H1 (cell line): Measurements from ENCODE around the gene SEMA3C. TPM values are rescaled to one million over a fixed set of nuclear protein-coding genes. Genes with fewer than 3 reads are reported as not detected.
A peak's percentile ranks its signal among the peaks of the same experiment; 100 is the strongest.

Experiments
- CTCF ChIA-PET: fragments of 300-600 bp; sonication (Branson Sonifier 250); formaldehyde crosslinking; loops from one replicate; lab custom pipeline; 2021; ENCODE audit not compliant: partially characterized antibody; lab: Charles Lee
- POLR2A ChIA-PET: fragments of 300-600 bp; sonication (Branson Sonifier 250); formaldehyde crosslinking; loops from one replicate; lab custom pipeline; 2021; ENCODE audit warnings: inconsistent platforms; ENCODE audit not compliant: partially characterized antibody; lab: Charles Lee
- DNase-seq, 2 experiments: peaks; one replicate each; pipeline versions ENCODE4 v3.0.0 to v3.0.0-alpha.2; 2010 to 2022; ENCODE audit warnings: low spot score in 2 of 2, low read depth in 1 of 2, mixed read lengths in 1 of 2
- FAIRE-seq: peaks from 2 replicates; lab custom pipeline; 2011; peaks lifted over from hg19 to GRCh38; lab: Jason Lieb, UNC
- H2AFZ ChIP-seq: 2 replicates; pipeline ENCODE4 v1.8.1; 2012; ENCODE audit warnings: low read length, inconsistent platforms
- H2AK5ac ChIP-seq: 2 replicates; pipeline ENCODE4 v1.6.1; 2013; ENCODE audit warnings: low read depth, low read length
- H2BK120ac ChIP-seq: replicated peaks from 2 replicates; pipeline ENCODE3; 2013; ENCODE audit warnings: low read depth, low read length, inconsistent platforms
- H2BK12ac ChIP-seq: 2 replicates; pipeline ENCODE4 v1.6.1; 2013; ENCODE audit warnings: low read depth, low read length
- H2BK15ac ChIP-seq: 2 replicates; pipeline ENCODE4 v1.6.1; 2013; ENCODE audit warnings: low read length
- H2BK20ac ChIP-seq: 2 replicates; pipeline ENCODE4 v1.6.1; 2013; ENCODE audit warnings: low read length
- H2BK5ac ChIP-seq: 2 replicates; pipeline ENCODE4 v1.6.1; 2013; ENCODE audit warnings: low read depth, low read length
- H3K14ac ChIP-seq: 2 replicates; pipeline ENCODE4 v1.6.1; 2013; ENCODE audit warnings: inconsistent platforms; ENCODE audit not compliant: insufficient read length
- H3K18ac ChIP-seq: 2 replicates; pipeline ENCODE4 v1.6.1; 2013; ENCODE audit warnings: low read length; ENCODE audit errors: extremely low read depth
- H3K23ac ChIP-seq: 2 replicates; pipeline ENCODE4 v1.6.1; 2013; ENCODE audit warnings: inconsistent platforms; ENCODE audit not compliant: insufficient read length
- H3K23me2 ChIP-seq: 2 replicates; pipeline ENCODE4 v1.6.1; 2013; ENCODE audit warnings: low read depth, low read length
- H3K27ac ChIP-seq: 2 replicates; pipeline ENCODE4 v1.6.1; 2011; ENCODE audit warnings: low read depth, low read length, inconsistent platforms
- H3K27me3 ChIP-seq, 4 experiments: replicated peaks in 1 of 4; 1 replicate in 1 of 4; 2 replicates in 3 of 4; pipeline versions ENCODE4 v1.6.1 to v1.8.1; 2011 to 2013; ENCODE audit warnings: low read length in 3 of 4, mild to moderate bottlenecking in 3 of 4, inconsistent platforms in 2 of 4, mixed read lengths in 2 of 4, moderate library complexity in 1 of 4; ENCODE audit not compliant: control insufficient read depth in 3 of 4, insufficient read depth in 3 of 4; ENCODE audit errors: extremely low read depth in 1 of 4
- H3K36me3 ChIP-seq, 4 experiments: 2 replicates each; pipeline versions ENCODE4 v1.6.1 to v1.8.1; 2011 to 2013; ENCODE audit warnings: mild to moderate bottlenecking in 4 of 4, low read length in 3 of 4, moderate library complexity in 2 of 4, control low read depth in 1 of 4, inconsistent platforms in 1 of 4; ENCODE audit not compliant: insufficient read depth in 4 of 4, control insufficient read depth in 2 of 4
- H3K4ac ChIP-seq: replicated peaks from 2 replicates; pipeline ENCODE3; 2013; ENCODE audit warnings: low read length, low read depth, mixed read lengths, inconsistent platforms; ENCODE audit not compliant: insufficient read length
- H3K4me1 ChIP-seq, 4 experiments: replicated peaks in 1 of 4; 1 replicate in 1 of 4; 2 replicates in 3 of 4; pipeline versions ENCODE4 v1.6.1 to v1.8.1; 2011 to 2013; ENCODE audit warnings: low read length in 3 of 4, inconsistent platforms in 2 of 4, mixed read lengths in 1 of 4; ENCODE audit not compliant: insufficient read depth in 4 of 4, control insufficient read depth in 3 of 4
- H3K4me2 ChIP-seq, 2 experiments: 2 replicates each; pipeline versions ENCODE4 v1.6.1 to v1.8.1; 2011 to 2013; ENCODE audit warnings: low read depth in 2 of 2, low read length in 2 of 2, control low read depth in 1 of 2, inconsistent platforms in 1 of 2, mild to moderate bottlenecking in 1 of 2; ENCODE audit not compliant: insufficient read depth in 1 of 2
- H3K4me3 ChIP-seq, 4 experiments: fragments of 200-600, 300-600 bp in 1 of 4; sonication (generic), shearing (Covaris generic), sonication (Bioruptor Twin) in 1 of 4; 2 replicates each; pipeline versions ENCODE4 v1.5.1 to v1.8.1; 2011 to 2016; ENCODE audit warnings: low read length in 4 of 4, low read depth in 3 of 4, control low read depth in 2 of 4, inconsistent platforms in 2 of 4, mild to moderate bottlenecking in 2 of 4, mixed read lengths in 1 of 4, moderate library complexity in 1 of 4; ENCODE audit not compliant: insufficient read depth in 2 of 4; ENCODE audit errors: extremely low read depth in 1 of 4
- H3K56ac ChIP-seq: replicated peaks from 2 replicates; pipeline ENCODE3; 2013; ENCODE audit warnings: low read depth, mild to moderate bottlenecking, mixed read lengths, low read length, inconsistent platforms; ENCODE audit not compliant: insufficient read length
- H3K79me1 ChIP-seq: 2 replicates; pipeline ENCODE4 v1.6.1; 2013; ENCODE audit warnings: low read depth, low read length, control low read depth
- H3K79me2 ChIP-seq, 2 experiments: 2 replicates each; pipeline versions ENCODE4 v1.6.1 to v1.8.1; 2012 to 2013; ENCODE audit warnings: low read length in 2 of 2, mild to moderate bottlenecking in 2 of 2, inconsistent platforms in 1 of 2; ENCODE audit not compliant: insufficient read depth in 2 of 2, control insufficient read depth in 1 of 2
- H3K9ac ChIP-seq, 4 experiments: replicated peaks in 1 of 4; 1 replicate in 1 of 4; 2 replicates in 3 of 4; pipeline versions ENCODE4 v1.6.1 to v1.8.1; 2011 to 2013; ENCODE audit warnings: low read depth in 3 of 4, low read length in 3 of 4, control low read depth in 2 of 4, mild to moderate bottlenecking in 2 of 4, moderate library complexity in 2 of 4, inconsistent platforms in 1 of 4; ENCODE audit errors: extremely low read depth in 1 of 4
- H3K9me3 ChIP-seq, 2 experiments: 2 replicates each; pipeline versions ENCODE4 v1.6.1 to v1.8.1; 2012 to 2013; ENCODE audit warnings: mild to moderate bottlenecking in 2 of 2, moderate library complexity in 2 of 2, control low read depth in 1 of 2, inconsistent platforms in 1 of 2, low read depth in 1 of 2, low read length in 1 of 2, mixed read lengths in 1 of 2; ENCODE audit not compliant: insufficient read depth in 2 of 2
- H4K20me1 ChIP-seq, 2 experiments: replicated peaks in 1 of 2; 2 replicates each; pipeline versions ENCODE3 to v1.8.1; 2011 to 2013; ENCODE audit warnings: inconsistent platforms in 2 of 2, low read length in 2 of 2, mild to moderate bottlenecking in 1 of 2; ENCODE audit not compliant: insufficient read depth in 2 of 2, control insufficient read depth in 1 of 2
- H4K5ac ChIP-seq: 2 replicates; pipeline ENCODE4 v1.6.1; 2013; ENCODE audit warnings: low read length, low read depth, mixed read lengths, inconsistent platforms; ENCODE audit not compliant: insufficient read length
- H4K8ac ChIP-seq: 2 replicates; pipeline ENCODE4 v1.8.0; 2013; ENCODE audit warnings: mild to moderate bottlenecking, moderate library complexity, low read length, inconsistent platforms; ENCODE audit not compliant: insufficient read depth; ENCODE audit errors: extremely low read depth
- H4K91ac ChIP-seq: replicated peaks from 2 replicates; pipeline ENCODE3; 2013; ENCODE audit warnings: low read length, mixed read lengths, inconsistent platforms; ENCODE audit not compliant: insufficient read length
- ATF3 ChIP-seq: IDR thresholded peaks from 2 replicates; pipeline ENCODE4 v1.6.1; 2011; ENCODE audit warnings: low read depth, mild to moderate bottlenecking, low read length; ENCODE audit not compliant: insufficient read depth
- CTBP2 ChIP-seq: IDR thresholded peaks from 2 replicates; pipeline ENCODE4 v1.7.0; 2011; ENCODE audit warnings: borderline replicate concordance, mild to moderate bottlenecking, moderate library complexity, mixed read lengths, low read length; ENCODE audit not compliant: insufficient read depth, insufficient read length
- E2F6 ChIP-seq: IDR thresholded peaks from 2 replicates; pipeline ENCODE4 v1.6.1; 2012; ENCODE audit warnings: inconsistent platforms
- HDAC6 ChIP-seq: IDR thresholded peaks from one replicate; pipeline ENCODE4 v1.7.1; 2012; ENCODE audit warnings: low read depth, mild to moderate bottlenecking, inconsistent platforms, low read length, moderate library complexity
- NANOG ChIP-seq: IDR thresholded peaks from 2 replicates; pipeline ENCODE4 v1.6.1; 2011; ENCODE audit warnings: low read length, low read depth, mild to moderate bottlenecking, inconsistent platforms; ENCODE audit not compliant: insufficient read depth, poor library complexity, severe bottlenecking
- POLR2A ChIP-seq, 2 experiments: IDR thresholded peaks; 1 replicate in 1 of 2; 2 replicates in 1 of 2; pipeline ENCODE4 v1.6.1; 2011; ENCODE audit warnings: low read depth in 2 of 2, low read length in 2 of 2, mild to moderate bottlenecking in 2 of 2; ENCODE audit errors: control extremely low read depth in 1 of 2
- POLR2AphosphoS5 ChIP-seq: IDR thresholded peaks from 2 replicates; pipeline ENCODE4 v1.6.1; 2011; ENCODE audit warnings: low read depth, low read length
- RNF2 ChIP-seq: fragments of 200-900, 300-1000 bp; sonication (generic); IDR thresholded peaks from 2 replicates; pipeline ENCODE4 v1.7.1; 2016; ENCODE audit warnings: borderline replicate concordance, low read depth, mild to moderate bottlenecking, antibody characterized with exemption, low read length; ENCODE audit not compliant: poor library complexity, severe bottlenecking; ENCODE audit errors: missing control alignments
- SRF ChIP-seq: IDR thresholded peaks from 2 replicates; pipeline ENCODE4 v1.6.1; 2011; ENCODE audit warnings: mild to moderate bottlenecking, low read depth, low read length, moderate library complexity
- USF2 ChIP-seq: IDR thresholded peaks from 2 replicates; pipeline ENCODE4 v1.6.1; 2011; ENCODE audit warnings: low read length, improper control_type of control experiment
- YY1 ChIP-seq: IDR thresholded peaks from 2 replicates; pipeline ENCODE4 v1.6.1; 2011; ENCODE audit warnings: low read depth, mild to moderate bottlenecking, low read length
- WGBS, 2 experiments: shearing (Covaris generic) in 1 of 2; methylation state at CpG; one replicate each; pipeline versions ENCODE4 v1.1.6 to v1.1.7; 2013 to 2015; ENCODE audit warnings: low lambda C conversion rate in 2 of 2, mixed read lengths in 2 of 2, inconsistent platforms in 1 of 2, low coverage in 1 of 2, missing lambda C conversion rate in 1 of 2; ENCODE audit not compliant: insufficient replicate concordance in 2 of 2, insufficient coverage in 1 of 2, insufficient read length in 1 of 2; ENCODE audit errors: extremely low coverage in 1 of 2, missing lambda C conversion rate in 1 of 2; 5-methylcytosine and 5-hydroxymethylcytosine counted together
- polyA plus RNA-seq, 7 experiments: library from polyadenylated mRNA; depleted of rRNA in 3 of 7; stranded (reverse) in 5 of 7; unstranded in 2 of 7; fragments of >200 nt in 5 of 7; fragments of 200-250 nt in 2 of 7; gene quantifications; 1 replicate in 5 of 7; 2 replicates in 1 of 7; 4 replicates in 1 of 7; pipeline versions ENCODE4 v1.2.1 to v1.2.3, GENCODE V29; 2011 to 2013; ENCODE audit warnings: missing spikeins in 2 of 7, mixed read lengths in 2 of 7
- total RNA-seq: library from RNA; stranded (reverse); fragmentation: NEBNext Ultra II Directional; extraction: Animal tissue kit (Norgen Biotek cat#: 25700); gene quantifications from 2 replicates; pipeline ENCODE4 v1.2.1, GENCODE V29; 2021

Gene SEMA3C
- total and polyA plus RNA-seq, 2 of the 8 experiments (the other 6 are each of a cell fraction or from before 2014, with no cell fraction given): 0.15 to 1.4 TPM

GRCh38 chr7:80763704-80764103, 155.1 kb downstream of the SEMA3C start:
- Histone ChIP-seq H2BK20ac (no peak overlapping the region), H3K4me3 (no peak overlapping the region; a peak in 1 of 8 replicates), H3K14ac (no peak overlapping the region), H2BK5ac (no peak overlapping the region), H4K20me1 (no peaks in the 10 kb centered on the region), H3K4me1 (peaks cover 0 to 8% (median 1%) of the 10 kb centered on the region in 4 experiments; a peak in 2 of 7 replicates), H3K4me2 (peak overlapping the region; percentile 5 to 36; a peak in 2 of 4 replicates), H3K23ac (no peak overlapping the region), H4K5ac (no peak overlapping the region), H3K36me3 (no peaks in the 10 kb centered on the region), H3K56ac (no peak overlapping the region), H3K9me3 (no peaks in the 10 kb centered on the region), H3K4ac (no peak overlapping the region), H2BK15ac (no peak overlapping the region), H4K8ac (no peak overlapping the region), H3K9ac (no peak overlapping the region), H3K27ac (no peak overlapping the region), H2BK12ac (no peak overlapping the region), H2AFZ (no peak overlapping the region), H3K79me2 (no peaks in the 10 kb centered on the region), H4K91ac (no peak overlapping the region), H3K27me3 (peaks cover 4 to 10% (median 8%) of the 10 kb centered on the region in 4 experiments; a peak in 4 of 7 replicates), H2AK5ac (no peak overlapping the region), H2BK120ac (no peak overlapping the region), H3K23me2 (no peaks in the 10 kb centered on the region), H3K79me1 (no peaks in the 10 kb centered on the region), H3K18ac (no peak overlapping the region)
- DNase-seq: no peak
- WGBS, 2 experiments: 26% methylated on average over 4 of the region's 4 CpGs; no CpG with 5 or more reads in 1 of the 2 experiments
- CTCF ChIA-PET: no interaction called here
- no peak for FAIRE-seq
- POLR2A ChIA-PET: interaction anchor here (0.6 to 1.3 kb wide), 3 partner anchors 13 to 241 kb away, joined by 3 read pairs; no protein-coding TSS in a partner anchor
- no peak for TF ChIP-seq HDAC6
- no peak for TF ChIP-seq POLR2A (IDR thresholded peaks at IDR 0.05; ENCODE audit: control extremely low read depth in 1 of 2, low read depth in 2 of 2, low read length in 2 of 2)
- no peak for TF ChIP-seq RNF2
- TF ChIP-seq E2F6: no peak
- no peak for TF ChIP-seq POLR2AphosphoS5
- TF ChIP-seq NANOG: no peak
- no peak for TF ChIP-seq USF2
- no peak for TF ChIP-seq SRF
- TF ChIP-seq ATF3: no peak
- TF ChIP-seq YY1: no peak
- TF ChIP-seq CTBP2: no peak
